ENCODE data around the gene NAA10. TPM values are rescaled to one million over a fixed set of nuclear protein-coding genes. Genes with fewer than 3 reads are reported as not detected.

Gene NAA10
- total RNA-seq, 6 experiments from 2014 or later: 36.1 to 56.2 (median 39.7) TPM

GRCh38 chrX:153906126-153906917 lies 28.5 kb downstream of the NAA10 start:
- Histone ChIP-seq H3K27me3 (no peaks in the 10 kb centered on the region), H3K27ac (no peak overlapping the region), H3K36me3 (no peaks in the 10 kb centered on the region), H3K9me3 (no peaks in the 10 kb centered on the region), H3K4me3 (no peak overlapping the region), H3K4me1 (no peaks in the 10 kb centered on the region)
- 40% methylated on average over 1 of the region's 27 CpGs for WGBS (ENCODE audit: insufficient coverage, low coverage, low lambda C conversion rate, missing lambda C conversion rate)
- ATAC-seq (peak in 1 of 4 donors; percentile 10), DNase-seq (no peak)
- TF ChIP-seq POLR2A (IDR thresholded peaks at IDR 0.05): no peak
- intact Hi-C loops (cut with DNase I): no loop called here

- Histone ChIP-seq H3K36me3 (no peaks in the 10 kb centered on the region), H3K4me1 (no peaks in the 10 kb centered on the region), H3K4me3 (no peak overlapping the region), H3K27ac (no peak overlapping the region), H3K9me3 (no peaks in the 10 kb centered on the region), H3K27me3 (no peaks in the 10 kb centered on the region)
- DNase-seq (no peak), ATAC-seq (no peak)
- WGBS (ENCODE audit: insufficient coverage, low coverage, low lambda C conversion rate, missing lambda C conversion rate): no CpG with 5 or more reads among the region's 32 CpGs
- intact Hi-C loops (cut with DNase I): no loop called here
- TF ChIP-seq CTCF (IDR thresholded peaks at IDR 0.05) (no peak), POLR2A (IDR thresholded peaks at IDR 0.05) (no peak)
Observed at GRCh38 chrX:153905481-153906095, 29.2 kb downstream of the NAA10 start.

- intact Hi-C loops (cut with DNase I): no loop called here
- Histone ChIP-seq H3K4me3 (no peak within 1 kb of the TSS), H3K9me3 (no peaks in the 10 kb centered on the region), H3K4me1 (no peaks in the 10 kb centered on the region), H3K27me3 (no peaks in the 10 kb centered on the region), H3K27ac (no peak within 1 kb of the TSS), H3K36me3 (no peaks in the 10 kb centered on the region)
- 40% methylated on average over 11 of the region's 26 CpGs for WGBS (ENCODE audit: insufficient coverage, low coverage, low lambda C conversion rate, missing lambda C conversion rate)
- no peak for TF ChIP-seq CTCF (IDR thresholded peaks at IDR 0.05)
- TF ChIP-seq POLR2A (IDR thresholded peaks at IDR 0.05): no peak
- ATAC-seq (peak; percentile 16 to 45 (median 26)), DNase-seq (no peak)
Observed at GRCh38 chrX:153903991-153904957, 30.6 kb downstream of the NAA10 start, which contains the start of gene AVPR2. AVPR2 (plus strand) TSS chrX:153904673; CDS start chrX:153905146, 473 bp downstream.

- peak; percentile 36 to 58 (median 46) for ATAC-seq
- 51% methylated on average over 14 of the region's 18 CpGs for WGBS (ENCODE audit: insufficient coverage, low coverage, low lambda C conversion rate, missing lambda C conversion rate)
- Histone ChIP-seq H3K9me3 (no peaks in the 10 kb centered on the region), H3K27me3 (no peaks in the 10 kb centered on the region), H3K36me3 (no peaks in the 10 kb centered on the region), H3K4me1 (no peaks in the 10 kb centered on the region), H3K4me3 (no peak overlapping the region), H3K27ac (no peak overlapping the region)
- DNase-seq: no peak
- intact Hi-C loops (cut with DNase I): no loop called here
- TF ChIP-seq CTCF (IDR thresholded peaks at IDR 0.05) (no peak), POLR2A (IDR thresholded peaks at IDR 0.05) (no peak)
Observed at GRCh38 chrX:153903238-153903980, 31.4 kb downstream of the NAA10 start.
